ENCODE measurements around the gene DEF6. TPM values are rescaled to one million over a fixed set of nuclear protein-coding genes. Genes with fewer than 3 reads are reported as not detected.

Gene DEF6, protein sequence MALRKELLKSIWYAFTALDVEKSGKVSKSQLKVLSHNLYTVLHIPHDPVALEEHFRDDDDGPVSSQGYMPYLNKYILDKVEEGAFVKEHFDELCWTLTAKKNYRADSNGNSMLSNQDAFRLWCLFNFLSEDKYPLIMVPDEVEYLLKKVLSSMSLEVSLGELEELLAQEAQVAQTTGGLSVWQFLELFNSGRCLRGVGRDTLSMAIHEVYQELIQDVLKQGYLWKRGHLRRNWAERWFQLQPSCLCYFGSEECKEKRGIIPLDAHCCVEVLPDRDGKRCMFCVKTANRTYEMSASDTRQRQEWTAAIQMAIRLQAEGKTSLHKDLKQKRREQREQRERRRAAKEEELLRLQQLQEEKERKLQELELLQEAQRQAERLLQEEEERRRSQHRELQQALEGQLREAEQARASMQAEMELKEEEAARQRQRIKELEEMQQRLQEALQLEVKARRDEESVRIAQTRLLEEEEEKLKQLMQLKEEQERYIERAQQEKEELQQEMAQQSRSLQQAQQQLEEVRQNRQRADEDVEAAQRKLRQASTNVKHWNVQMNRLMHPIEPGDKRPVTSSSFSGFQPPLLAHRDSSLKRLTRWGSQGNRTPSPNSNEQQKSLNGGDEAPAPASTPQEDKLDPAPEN
- polyA plus RNA-seq (2011; rRNA removed): 2.5 and 2.6 TPM in 2 replicates
- polyA minus RNA-seq (2011; rRNA and poly(A)+ RNA removed): 1.6 and 2.4 TPM in 2 replicates

GRCh38 chr6:35297601-35298481 lies at the start of gene DEF6:
TSS of gene DEF6 (plus strand) at chr6:35297818. CDS start at chr6:35297857, 39 bp downstream.
- peak within 1 kb of the TSS; percentile 52 for H3K4me3 ChIP-seq (ENCODE audit: low read depth, low read length)
- H3K9me3 ChIP-seq (ENCODE audit: control insufficient read depth, insufficient read depth, low read length): no peaks in the 10 kb centered on the region
- TF ChIP-seq CTCF (IDR thresholded peaks at IDR 0.05; ENCODE audit: low read depth, low read length): peak; percentile 72
- CTCF ChIA-PET: interaction anchor here (0.6 to 3.3 kb wide), 5 partner anchors 28 to 170 kb away, joined by 3 to 25 read pairs (median 3); partner anchors contain the start of gene FANCE
- H3K27ac ChIP-seq (ENCODE audit: low read depth, low read length): no peak within 1 kb of the TSS
- no peaks in the 10 kb centered on the region for H3K27me3 ChIP-seq (ENCODE audit: control insufficient read depth, insufficient read depth, low read length)
- peak; percentile 60 for DNase-seq (ENCODE audit: low read depth, low spot score)
- POLR2A ChIA-PET: interaction anchor here (0.6 kb wide), 1 partner anchor 174 kb away, joined by 3 read pairs; no protein-coding TSS in a partner anchor

DNA sequence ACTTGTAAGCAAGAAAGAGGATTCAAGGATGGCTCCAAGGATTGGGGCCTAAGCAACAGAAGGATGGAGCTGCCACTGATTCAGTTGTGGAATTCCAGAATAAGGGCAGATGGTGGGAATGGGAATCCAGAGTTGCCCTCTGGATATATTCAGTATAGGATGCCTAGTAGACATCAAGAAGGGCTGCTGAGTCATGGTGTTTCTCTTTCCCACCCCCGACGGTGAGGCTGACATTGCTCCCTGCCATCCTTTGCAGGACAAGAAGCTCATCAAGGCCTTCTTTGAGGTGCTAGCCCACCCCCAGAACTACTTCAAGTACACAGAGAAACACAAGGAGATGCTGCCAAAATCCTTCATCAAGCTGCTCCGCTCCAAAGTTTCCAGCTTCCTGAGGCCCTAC lies 49.3 kb upstream of the DEF6 start:
- Histone ChIP-seq H3K27me3 (ENCODE audit: control insufficient read depth, insufficient read depth, low read length) (no peaks in the 10 kb centered on the region), H3K9me3 (ENCODE audit: control insufficient read depth, insufficient read depth, low read length) (no peaks in the 10 kb centered on the region), H3K27ac (ENCODE audit: low read depth, low read length) (no peak overlapping the region), H3K4me3 (ENCODE audit: low read depth, low read length) (no peak overlapping the region)
- no peak for DNase-seq (ENCODE audit: low read depth, low spot score)
- no peak for TF ChIP-seq CTCF (IDR thresholded peaks at IDR 0.05; ENCODE audit: low read depth, low read length)
- ChIA-PET CTCF (no interaction called here), POLR2A (interaction anchor here (1.4 kb wide), 1 partner anchor 11 kb away, joined by 3 read pairs; the partner anchor contains the start of gene ZNF76)

DNA sequence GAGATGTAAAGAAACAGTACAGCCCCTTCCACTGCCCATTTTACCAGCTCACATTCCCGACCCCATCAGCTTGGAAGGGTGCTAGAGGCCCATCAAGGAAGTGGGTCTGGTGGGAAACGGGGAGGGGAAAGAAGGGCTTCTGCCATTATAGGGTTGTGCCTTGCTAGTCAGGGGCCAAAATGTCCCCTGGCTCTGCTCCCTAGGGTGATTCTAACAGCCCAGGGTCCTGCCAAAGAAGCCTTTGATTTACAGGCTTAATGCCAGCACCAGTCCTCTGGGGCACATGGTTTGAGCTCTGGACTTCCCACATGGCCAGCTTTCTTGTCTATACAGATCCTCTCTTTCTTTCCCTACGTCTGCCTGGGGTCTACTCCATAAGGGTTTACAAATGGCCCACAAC lies 48.7 kb upstream of the DEF6 start:
- no peak for TF ChIP-seq CTCF (IDR thresholded peaks at IDR 0.05; ENCODE audit: low read depth, low read length)
- no peak overlapping the region for H3K4me3 ChIP-seq (ENCODE audit: low read depth, low read length)
- no peak overlapping the region for H3K27ac ChIP-seq (ENCODE audit: low read depth, low read length)
- ChIA-PET POLR2A (interaction anchor here (1.4 kb wide), 1 partner anchor 10 kb away, joined by 3 read pairs; the partner anchor contains the start of gene ZNF76), CTCF (interaction anchor here (3.0 kb wide), 1 partner anchor 8 kb away, joined by 19 read pairs; no protein-coding TSS in a partner anchor)
- no peaks in the 10 kb centered on the region for H3K27me3 ChIP-seq (ENCODE audit: control insufficient read depth, insufficient read depth, low read length)
- no peak for DNase-seq (ENCODE audit: low read depth, low spot score)
- no peaks in the 10 kb centered on the region for H3K9me3 ChIP-seq (ENCODE audit: control insufficient read depth, insufficient read depth, low read length)

DNA sequence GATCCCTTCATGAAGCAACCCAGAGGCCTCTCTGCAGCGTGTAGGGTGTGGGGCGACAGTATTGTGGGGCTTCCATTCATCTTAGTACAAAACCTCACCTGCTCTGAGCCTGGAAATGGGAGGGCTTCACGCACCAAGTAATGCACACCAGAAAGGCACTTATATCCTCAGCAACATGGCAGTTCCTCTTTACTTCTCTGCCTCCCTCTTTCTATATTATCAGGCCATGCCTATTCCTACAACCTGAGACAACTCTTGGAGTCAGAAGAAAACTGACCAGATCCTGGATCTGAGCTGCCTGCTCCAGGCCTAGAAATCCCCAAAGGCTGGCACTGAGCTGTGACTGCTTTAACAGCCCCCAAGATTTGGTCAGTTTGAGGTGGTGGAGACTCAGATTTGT lies 45.7 kb upstream of the DEF6 start:
- CTCF ChIA-PET: no interaction called here
- POLR2A ChIA-PET: no interaction called here

More for the DNA sequence above, 45.7 kb upstream of the DEF6 start:
- Histone ChIP-seq H3K9me3 (ENCODE audit: control insufficient read depth, insufficient read depth, low read length) (no peaks in the 10 kb centered on the region), H3K27me3 (ENCODE audit: control insufficient read depth, insufficient read depth, low read length) (no peaks in the 10 kb centered on the region), H3K4me3 (ENCODE audit: low read depth, low read length) (no peak overlapping the region), H3K27ac (ENCODE audit: low read depth, low read length) (no peak overlapping the region)
- TF ChIP-seq CTCF (IDR thresholded peaks at IDR 0.05; ENCODE audit: low read depth, low read length): no peak
- DNase-seq (ENCODE audit: low read depth, low spot score): no peak

Measured in AG04450 (cell line).